Fibroblast of the aortic adventitia (primary cell): Measurements from ENCODE around the gene GPR162. TPM values are rescaled to one million over a fixed set of nuclear protein-coding genes. Genes with fewer than 3 reads are reported as not detected.
A peak's percentile ranks its signal among the peaks of the same experiment; 100 is the strongest.

Experiments
- DNase-seq: peaks from one replicate; pipeline ENCODE4 v3.0.0-alpha.2; 2010; ENCODE audit warnings: low read depth
- H3K4me3 ChIP-seq: 2 replicates; pipeline ENCODE4 v1.5.1; 2011; ENCODE audit warnings: low read depth, mild to moderate bottlenecking, control low read depth, low read length, moderate library complexity
- CTCF ChIP-seq: IDR thresholded peaks from 2 replicates; pipeline ENCODE4 v1.5.1; 2011; ENCODE audit warnings: mild to moderate bottlenecking, low read length, control low read depth, inconsistent platforms; ENCODE audit not compliant: insufficient read depth
- total RNA-seq: library from RNA; depleted of rRNA; stranded (reverse); fragments of >200 nt; gene quantifications from 2 replicates; pipeline ENCODE4 v1.2.3, GENCODE V29; 2012; ENCODE audit warnings: low replicate concordance

The GPR162 gene
- total RNA-seq, 1 donor: 2.6 TPM

GRCh38 chr12:6852651-6853354 lies 31.2 kb downstream of the GPR162 start:
- peak overlapping the region; percentile 80 for H3K4me3 ChIP-seq
- TF ChIP-seq CTCF: no peak
- peak; percentile 86 for DNase-seq

DNA sequence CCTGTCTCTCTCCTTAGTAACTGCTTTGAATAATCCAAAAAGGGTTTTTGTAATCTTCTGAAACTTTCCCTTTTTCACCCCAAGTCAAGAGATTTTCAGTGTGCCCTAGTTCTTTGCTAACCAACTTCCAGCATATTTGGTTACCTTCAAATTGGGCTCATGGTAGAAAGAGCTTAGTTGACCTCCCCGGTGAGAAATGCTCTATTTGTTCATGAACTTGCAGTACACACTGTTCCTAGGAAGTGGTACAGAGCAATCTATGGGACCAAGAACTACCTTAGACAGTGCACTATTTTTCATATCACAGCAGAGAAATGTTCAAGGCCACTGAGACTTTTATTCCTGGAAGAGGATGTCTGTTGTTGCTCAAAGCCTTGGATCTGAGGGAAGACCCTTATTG lies 32.0 kb downstream of the GPR162 start:
- H3K4me3 ChIP-seq: peak overlapping the region; percentile 80
- DNase-seq: no peak
- TF ChIP-seq CTCF: no peak

DNA sequence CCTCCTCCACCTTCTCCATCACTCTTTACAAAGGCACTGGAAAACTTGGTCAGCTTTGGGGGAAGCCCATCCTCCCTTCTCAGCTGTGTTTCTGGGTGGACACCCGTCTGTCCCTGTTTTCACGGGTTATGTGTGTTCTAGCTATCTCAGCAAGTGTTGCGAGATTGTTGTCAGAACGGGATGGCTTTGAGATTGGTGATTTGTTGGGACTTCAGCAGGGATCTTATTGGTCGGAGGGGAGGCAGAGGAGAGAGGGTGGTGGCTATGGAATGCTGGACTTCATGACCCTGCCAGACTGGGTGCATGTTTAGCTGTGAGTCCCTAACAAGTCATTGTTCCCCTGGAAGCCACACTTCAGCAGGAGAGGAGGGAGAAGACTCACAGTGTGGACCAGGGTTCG lies 32.4 kb downstream of the GPR162 start:
- no peak for TF ChIP-seq CTCF
- no peak for DNase-seq
- H3K4me3 ChIP-seq: peak overlapping the region; percentile 25

DNA sequence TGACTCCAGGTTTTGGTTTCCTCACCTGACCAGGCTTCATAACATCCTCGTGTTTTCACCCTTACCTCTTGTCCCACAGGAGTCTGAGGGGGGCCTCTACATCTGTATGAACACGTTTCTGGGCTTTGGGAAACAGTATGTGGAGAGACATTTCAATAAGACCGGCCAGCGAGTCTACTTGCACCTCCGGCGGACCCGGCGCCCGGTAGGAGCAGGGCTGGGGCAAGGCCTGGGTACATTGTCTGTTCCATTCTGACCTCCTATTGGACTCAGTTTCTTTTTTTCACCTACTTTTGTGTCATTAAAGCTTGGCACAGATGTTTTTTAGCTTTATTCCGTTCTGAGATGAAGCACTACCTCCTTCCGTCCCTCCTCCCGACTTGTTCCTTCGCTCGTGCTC lies 33.7 kb downstream of the GPR162 start:
- TF ChIP-seq CTCF: no peak
- no peak overlapping the region for H3K4me3 ChIP-seq
- no peak for DNase-seq

GRCh38 chr12:6858799-6859198 lies 37.2 kb downstream of the GPR162 start:
- H3K4me3 ChIP-seq: no peak overlapping the region
- TF ChIP-seq CTCF: no peak
- no peak for DNase-seq

DNA sequence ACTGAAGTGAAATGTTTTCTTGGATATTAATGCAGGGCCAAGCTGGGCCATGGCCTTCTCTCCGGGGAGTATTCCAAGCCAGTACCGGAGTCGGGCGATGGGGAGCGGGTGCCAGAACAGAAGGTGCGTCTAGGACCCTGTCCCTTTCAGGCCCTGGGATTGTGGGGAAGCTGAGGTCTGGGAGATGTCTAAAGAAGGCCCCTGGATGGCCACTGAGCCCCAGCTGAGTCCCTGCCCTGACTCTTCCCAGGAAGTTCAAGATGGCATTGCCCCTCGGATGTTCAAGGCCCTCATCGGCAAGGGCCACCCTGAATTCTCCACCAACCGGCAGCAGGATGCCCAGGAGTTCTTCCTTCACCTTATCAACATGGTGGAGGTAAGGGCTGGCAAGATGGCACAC lies 38.5 kb downstream of the GPR162 start:
- DNase-seq: no peak
- no peak overlapping the region for H3K4me3 ChIP-seq
- TF ChIP-seq CTCF: no peak

GRCh38 chr12:6860942-6861341 lies 39.3 kb downstream of the GPR162 start:
- H3K4me3 ChIP-seq: no peak overlapping the region
- no peak for DNase-seq
- TF ChIP-seq CTCF: no peak
